Osteocyte (in vitro differentiated cells): ENCODE measurements around the gene PODNL1. TPM values are rescaled to one million over a fixed set of nuclear protein-coding genes. Genes with fewer than 3 reads are reported as not detected.

Experiments used
- DNase-seq: peaks from one replicate; pipeline ENCODE4 v3.0.0; 2021; ENCODE audit warnings: mixed read lengths; ENCODE audit not compliant: unreplicated experiment; ENCODE audit errors: extremely low spot score
- H3K27ac Mint-ChIP-seq: one replicate; pipeline ENCODE4 v1.8.0; 2021; ENCODE audit warnings: mild to moderate bottlenecking, mixed read lengths; ENCODE audit not compliant: unreplicated experiment
- H3K27me3 Mint-ChIP-seq: one replicate; pipeline ENCODE4 v1.8.0; 2021; ENCODE audit warnings: mixed read lengths; ENCODE audit not compliant: unreplicated experiment
- H3K36me3 Mint-ChIP-seq: one replicate; pipeline ENCODE4 v1.8.0; 2021; ENCODE audit warnings: mixed read lengths; ENCODE audit not compliant: unreplicated experiment
- H3K4me1 Mint-ChIP-seq: one replicate; pipeline ENCODE4 v1.8.0; 2021; ENCODE audit warnings: mixed read lengths; ENCODE audit not compliant: unreplicated experiment
- H3K4me3 Mint-ChIP-seq: one replicate; pipeline ENCODE4 v1.8.0; 2021; ENCODE audit warnings: mild to moderate bottlenecking, moderate library complexity, mixed read lengths; ENCODE audit not compliant: unreplicated experiment
- H3K9me3 Mint-ChIP-seq: one replicate; pipeline ENCODE4 v1.8.0; 2021; ENCODE audit warnings: mixed read lengths; ENCODE audit not compliant: unreplicated experiment
- total RNA-seq: library from RNA; stranded (reverse); gene quantifications from 2 replicates; pipeline ENCODE4 v1.2.1, GENCODE V29; 2021
- TF ChIP-seq, protein P1 (sequence below): fragments of 200-600 bp; sonication (generic); IDR thresholded peaks from 2 replicates; pipeline ENCODE4 v1.5.0; 2021; ENCODE audit warnings: antibody characterized with exemption, mild to moderate bottlenecking, moderate library complexity

PODNL1 gene
- total RNA-seq, 1 donor from 2014 or later: 2.4 TPM

DNA sequence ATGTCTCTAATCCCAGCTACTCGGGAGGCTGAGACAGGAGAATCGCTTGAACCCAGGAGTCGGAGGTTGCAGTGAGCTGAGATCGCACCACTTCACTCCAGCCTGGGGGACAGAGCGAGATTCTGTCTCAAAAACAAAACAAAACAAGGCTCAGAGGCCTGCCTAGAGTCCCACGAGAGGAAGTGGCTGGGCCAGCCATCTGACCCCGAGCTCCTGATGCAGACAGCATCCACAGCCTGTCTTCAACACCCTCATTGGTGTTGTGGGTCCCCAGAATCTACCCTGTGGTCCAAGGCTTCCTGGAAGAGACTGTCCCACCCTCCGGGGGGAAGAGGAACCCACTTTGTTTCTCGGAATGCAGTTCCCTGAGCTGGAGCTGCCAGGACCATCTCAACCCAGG is 43.2 kb upstream of the PODNL1 start:
- TF ChIP-seq, protein P1, sequence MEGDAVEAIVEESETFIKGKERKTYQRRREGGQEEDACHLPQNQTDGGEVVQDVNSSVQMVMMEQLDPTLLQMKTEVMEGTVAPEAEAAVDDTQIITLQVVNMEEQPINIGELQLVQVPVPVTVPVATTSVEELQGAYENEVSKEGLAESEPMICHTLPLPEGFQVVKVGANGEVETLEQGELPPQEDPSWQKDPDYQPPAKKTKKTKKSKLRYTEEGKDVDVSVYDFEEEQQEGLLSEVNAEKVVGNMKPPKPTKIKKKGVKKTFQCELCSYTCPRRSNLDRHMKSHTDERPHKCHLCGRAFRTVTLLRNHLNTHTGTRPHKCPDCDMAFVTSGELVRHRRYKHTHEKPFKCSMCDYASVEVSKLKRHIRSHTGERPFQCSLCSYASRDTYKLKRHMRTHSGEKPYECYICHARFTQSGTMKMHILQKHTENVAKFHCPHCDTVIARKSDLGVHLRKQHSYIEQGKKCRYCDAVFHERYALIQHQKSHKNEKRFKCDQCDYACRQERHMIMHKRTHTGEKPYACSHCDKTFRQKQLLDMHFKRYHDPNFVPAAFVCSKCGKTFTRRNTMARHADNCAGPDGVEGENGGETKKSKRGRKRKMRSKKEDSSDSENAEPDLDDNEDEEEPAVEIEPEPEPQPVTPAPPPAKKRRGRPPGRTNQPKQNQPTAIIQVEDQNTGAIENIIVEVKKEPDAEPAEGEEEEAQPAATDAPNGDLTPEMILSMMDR: no peak
- Mint-ChIP-seq H3K27ac (no peak overlapping the region), H3K4me1 (peaks cover 11% of the 10 kb centered on the region), H3K4me3 (no peak overlapping the region), H3K9me3 (no peaks in the 10 kb centered on the region), H3K36me3 (peaks cover 1% of the 10 kb centered on the region), H3K27me3 (no peaks in the 10 kb centered on the region)
- DNase-seq: no peak

DNA sequence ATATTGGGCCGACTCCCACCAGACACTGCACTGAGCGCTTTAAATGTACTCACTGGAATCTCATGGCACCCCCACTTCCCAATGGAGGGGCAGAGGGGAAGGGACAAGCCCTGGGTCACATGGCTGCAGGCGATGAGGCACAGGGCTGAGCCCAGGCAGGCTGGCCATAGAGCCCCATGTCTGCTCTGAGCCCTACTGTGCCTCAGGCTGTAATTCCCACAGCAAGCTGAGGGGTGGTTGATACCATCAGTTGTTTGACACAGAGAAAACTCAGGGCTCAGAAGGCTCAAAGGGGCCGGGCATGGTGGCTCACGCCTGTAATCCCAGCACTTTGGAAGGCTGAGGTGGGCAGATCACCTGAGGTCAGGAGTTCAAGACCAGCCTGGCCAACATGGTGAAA is 42.8 kb upstream of the PODNL1 start:
- no peak overlapping the region for H3K27ac Mint-ChIP-seq
- peaks cover 5% of the 10 kb centered on the region for H3K36me3 Mint-ChIP-seq
- no peak overlapping the region for H3K4me3 Mint-ChIP-seq
- H3K27me3 Mint-ChIP-seq: no peaks in the 10 kb centered on the region
- peaks cover 8% of the 10 kb centered on the region for H3K4me1 Mint-ChIP-seq
- DNase-seq: no peak
- TF ChIP-seq, protein P1: no peak
- H3K9me3 Mint-ChIP-seq: no peaks in the 10 kb centered on the region

DNA sequence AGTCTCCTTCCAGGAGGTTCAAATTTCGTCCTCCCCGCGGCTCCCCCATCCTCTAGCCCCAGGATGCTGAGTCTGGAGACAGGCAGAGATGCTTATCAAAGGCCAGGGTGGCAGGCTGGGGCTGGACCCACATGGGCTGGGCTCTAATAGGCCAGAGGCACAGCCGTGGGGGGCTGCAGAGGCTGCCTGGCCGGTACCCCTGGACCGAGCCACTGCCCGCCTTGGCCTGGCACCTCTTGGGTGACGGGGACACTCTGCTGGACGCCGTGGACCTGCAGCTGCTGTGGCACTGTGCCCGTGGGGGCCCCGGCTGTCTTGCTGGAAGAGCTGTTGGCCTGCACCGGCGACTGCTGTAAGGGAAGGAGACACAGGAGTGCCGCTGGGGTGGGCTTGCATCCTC is 42.1 kb upstream of the PODNL1 start:
- TF ChIP-seq, protein P1: no peak
- H3K4me1 Mint-ChIP-seq: peaks cover 6% of the 10 kb centered on the region
- H3K9me3 Mint-ChIP-seq: no peaks in the 10 kb centered on the region
- no peak for DNase-seq
- no peak overlapping the region for H3K27ac Mint-ChIP-seq
- peaks cover 11% of the 10 kb centered on the region for H3K36me3 Mint-ChIP-seq
- H3K27me3 Mint-ChIP-seq: no peaks in the 10 kb centered on the region
- no peak overlapping the region for H3K4me3 Mint-ChIP-seq

DNA sequence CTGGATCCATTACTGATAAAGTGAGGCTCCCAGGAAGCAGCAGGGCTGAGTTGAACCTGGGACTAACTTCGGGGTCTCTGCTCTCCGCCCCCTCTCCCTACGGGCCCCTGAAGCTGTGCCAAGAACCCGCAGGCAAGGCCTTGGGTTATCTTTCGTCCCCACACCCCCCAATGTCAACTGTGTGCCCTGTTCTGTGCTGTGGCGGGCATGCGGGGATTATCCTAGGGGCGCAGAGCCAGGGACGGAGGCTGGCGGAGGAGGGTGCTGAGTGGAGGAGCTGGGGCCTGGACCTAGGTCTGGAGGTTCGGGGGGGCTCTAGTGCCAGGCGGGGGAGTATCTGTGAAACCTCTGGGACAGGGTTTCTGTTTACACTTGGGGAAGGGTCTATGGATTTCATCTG is 41.5 kb upstream of the PODNL1 start:
- Mint-ChIP-seq H3K9me3 (no peaks in the 10 kb centered on the region), H3K4me1 (peaks cover 4% of the 10 kb centered on the region)

DNA sequence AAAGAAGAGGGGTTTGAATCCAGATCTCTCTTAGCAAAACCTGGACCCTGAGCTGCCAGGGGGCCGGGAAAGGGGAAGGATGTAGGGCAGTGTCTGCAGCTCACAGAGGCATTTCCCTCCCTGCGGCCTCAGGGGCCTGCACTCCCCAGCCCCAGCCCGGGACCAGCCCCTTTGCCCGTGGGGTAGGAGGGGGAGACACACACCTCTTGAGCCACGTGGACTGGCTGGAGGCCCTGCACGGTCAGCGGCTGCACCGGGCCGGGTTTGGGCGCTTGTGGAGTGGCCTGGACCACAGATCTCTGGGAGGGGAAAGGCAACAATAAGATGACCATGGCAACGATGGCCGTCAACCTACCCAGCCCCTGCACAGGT is 41.0 kb upstream of the PODNL1 start:
- Mint-ChIP-seq H3K4me3 (no peak overlapping the region), H3K27ac (no peak overlapping the region), H3K4me1 (peaks cover 4% of the 10 kb centered on the region), H3K27me3 (no peaks in the 10 kb centered on the region), H3K9me3 (no peaks in the 10 kb centered on the region), H3K36me3 (peaks cover 14% of the 10 kb centered on the region)
- no peak for DNase-seq
- TF ChIP-seq, protein P1: no peak

More for the DNA sequence above, 41.5 kb upstream of the PODNL1 start:
- TF ChIP-seq, protein P1: no peak
- no peak overlapping the region for H3K27ac Mint-ChIP-seq
- no peak overlapping the region for H3K4me3 Mint-ChIP-seq
- H3K27me3 Mint-ChIP-seq: no peaks in the 10 kb centered on the region
- peaks cover 11% of the 10 kb centered on the region for H3K36me3 Mint-ChIP-seq
- no peak for DNase-seq
